ENCODE results near the gene WFDC5. TPM values are rescaled to one million over a fixed set of nuclear protein-coding genes. Genes with fewer than 3 reads are reported as not detected.

The WFDC5 gene
- total RNA-seq, 3 donors from 2014 or later (not counting 1 experiment from before 2014, with no cell fraction given) = not detected

GRCh38 chr20:45061244-45061643, 53.7 kb downstream of the WFDC5 start:
- ATAC-seq (peak in 1 of 3 donors; percentile 21), DNase-seq (no peak)
- Histone ChIP-seq H3K4me1 (ENCODE audit: control insufficient read depth, insufficient read depth, low read length) (no peaks in the 10 kb centered on the region), H3K4me3 (ENCODE audit: low read length) (no peak overlapping the region), H3K27me3 (ENCODE audit: control insufficient read depth, insufficient read depth, low read length) (no peaks in the 10 kb centered on the region), H3K27ac (ENCODE audit: low read length) (no peak overlapping the region), H3K9me3 (ENCODE audit: control insufficient read depth, insufficient read depth, low read length) (no peaks in the 10 kb centered on the region), H3K36me3 (ENCODE audit: control insufficient read depth, insufficient read depth, low read length) (peaks cover 40% of the 10 kb centered on the region)
- WGBS (ENCODE audit: insufficient coverage) = 78% methylated on average over 3 of the region's 4 CpGs
- no peaks in the 10 kb centered on the region for H3K27me3 Mint-ChIP-seq (ENCODE audit: low read depth in 2 of 2)
- no peak overlapping the region for H3K4me3 Mint-ChIP-seq
- peaks cover 12% of the 10 kb centered on the region for H3K36me3 Mint-ChIP-seq
- intact Hi-C loops (cut with micrococcal nuclease) = no loop called here
- peak overlapping the region; percentile 50 to 81 for H3K27ac Mint-ChIP-seq
- no peaks in the 10 kb centered on the region for H3K9me3 Mint-ChIP-seq
- H3K4me1 Mint-ChIP-seq = peaks cover 70 to 82% of the 10 kb centered on the region in 2 donors
- no peak for TF ChIP-seq CTCF (IDR thresholded peaks at IDR 0.05)

- Mint-ChIP-seq H3K4me3 (no peak overlapping the region), H3K9me3 (no peaks in the 10 kb centered on the region), H3K27ac (peak overlapping the region; percentile 50 to 81), H3K27me3 (ENCODE audit: low read depth in 2 of 2) (no peaks in the 10 kb centered on the region), H3K4me1 (peaks cover 73 to 82% of the 10 kb centered on the region in 2 donors), H3K36me3 (peaks cover 16% of the 10 kb centered on the region)
- 100% methylated on average over 1 of the region's 4 CpGs for WGBS (ENCODE audit: insufficient coverage)
- no peaks in the 10 kb centered on the region for H3K4me1 ChIP-seq (ENCODE audit: control insufficient read depth, insufficient read depth, low read length)
- ATAC-seq = no peak
- no peak overlapping the region for H3K27ac ChIP-seq (ENCODE audit: low read length)
- H3K9me3 ChIP-seq (ENCODE audit: control insufficient read depth, insufficient read depth, low read length) = no peaks in the 10 kb centered on the region
- no peak for DNase-seq
- TF ChIP-seq CTCF (IDR thresholded peaks at IDR 0.05) = no peak
- peaks cover 43% of the 10 kb centered on the region for H3K36me3 ChIP-seq (ENCODE audit: control insufficient read depth, insufficient read depth, low read length)
- intact Hi-C loops (cut with micrococcal nuclease) = no loop called here
- no peak overlapping the region for H3K4me3 ChIP-seq (ENCODE audit: low read length)
- H3K27me3 ChIP-seq (ENCODE audit: control insufficient read depth, insufficient read depth, low read length) = no peaks in the 10 kb centered on the region
Measured at GRCh38 chr20:45060294-45060693, 54.7 kb downstream of the WFDC5 start.

Other genes starting within 250 kb of the WFDC5 start
- 100 to 1,000 TPM; 137 to 199 (median 179) TPM for gene YWHAB, start 229.5 kb downstream of the WFDC5 start, total RNA-seq
- gene PABPC1L, start 205.1 kb downstream of the WFDC5 start, total RNA-seq = 10 to 100 TPM; 31.7 to 64.9 (median 48.1) TPM
- 1 to 10 TPM; 8.5 to 9.2 (median 8.8) TPM for gene TOMM34, start 154.8 kb downstream of the WFDC5 start, total RNA-seq
- 100 to 1,000 TPM; 351 to 394 (median 366) TPM for gene STK4, start 148.7 kb downstream of the WFDC5 start, total RNA-seq
- gene KCNS1, start 14.0 kb downstream of the WFDC5 start, total RNA-seq = not detected
- not detected for gene WFDC12, start 9.3 kb upstream of the WFDC5 start, total RNA-seq
- 1 to 10 TPM in 1 of 3 donors, not detected in 2; 2.4 TPM for gene PI3, start 59.7 kb upstream of the WFDC5 start, total RNA-seq
- not detected for gene SEMG1, start 91.9 kb upstream of the WFDC5 start, total RNA-seq
- not detected for gene SEMG2, start 106.2 kb upstream of the WFDC5 start, total RNA-seq
- gene SLPI, start 139.4 kb upstream of the WFDC5 start, total RNA-seq = under 1 TPM in 1 of 3 donors, not detected in 2; 0.90 TPM
- not detected for gene RBPJL, start 191.7 kb upstream of the WFDC5 start, total RNA-seq
- not detected for gene MATN4, start 193.1 kb upstream of the WFDC5 start, total RNA-seq
- gene SDC4, start 233.2 kb upstream of the WFDC5 start, total RNA-seq = 1 to 10 TPM in 2 of 3 donors, under 1 TPM in 1; 0.45 to 1.8 (median 1.5) TPM
- 10 to 100 TPM; 73.8 to 77.4 (median 74.0) TPM for gene SYS1, start 248.0 kb upstream of the WFDC5 start, total RNA-seq